ENCODE data around the gene GNAS-AS1.

GNAS-AS1 gene

DNA sequence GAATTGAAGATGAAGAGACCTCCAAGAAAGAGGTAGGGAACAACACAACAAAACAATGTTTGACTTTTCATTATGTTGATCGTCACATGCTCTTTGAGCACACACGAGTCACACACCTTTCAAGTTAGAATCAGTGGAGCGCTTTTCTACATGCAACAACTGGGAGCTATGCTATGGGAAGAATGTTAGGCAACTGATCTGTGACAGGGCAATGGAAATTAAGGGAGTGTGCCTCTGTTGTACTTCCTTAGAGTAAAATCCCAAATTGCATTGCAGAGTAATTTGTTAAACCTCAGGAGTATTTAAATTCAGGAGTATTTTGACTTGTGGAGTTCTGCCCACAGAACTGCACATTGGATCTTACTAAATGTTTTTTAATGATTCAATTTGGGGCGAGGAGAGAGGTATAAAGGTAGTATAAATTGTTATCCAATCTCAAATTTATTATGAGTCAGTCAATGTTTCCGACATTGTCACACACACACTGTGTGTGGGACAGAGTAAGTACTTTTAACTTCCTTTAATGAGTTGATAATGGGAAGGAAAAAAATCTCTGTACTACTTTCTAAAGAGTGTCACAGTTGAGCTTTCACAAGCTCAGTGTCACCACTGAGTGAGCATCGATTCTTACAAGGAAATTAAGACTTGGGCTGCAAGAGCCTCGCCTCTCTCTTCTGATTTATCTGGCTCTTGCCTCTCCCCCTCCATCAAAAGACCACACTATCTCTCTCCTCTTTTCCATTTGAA is 12.5 kb upstream of the GNAS-AS1 start:
- no peak for TF ChIP-seq SPI1 (IDR thresholded peaks at IDR 0.05; ENCODE audit: borderline replicate concordance, low read depth)
- TF ChIP-seq GABPA (IDR thresholded peaks at IDR 0.05; ENCODE audit: low read depth), result no peak
- TF ChIP-seq CTCF (IDR thresholded peaks at IDR 0.05; ENCODE audit: insufficient read depth, low read length), result no peak
- TF ChIP-seq, protein P1, sequence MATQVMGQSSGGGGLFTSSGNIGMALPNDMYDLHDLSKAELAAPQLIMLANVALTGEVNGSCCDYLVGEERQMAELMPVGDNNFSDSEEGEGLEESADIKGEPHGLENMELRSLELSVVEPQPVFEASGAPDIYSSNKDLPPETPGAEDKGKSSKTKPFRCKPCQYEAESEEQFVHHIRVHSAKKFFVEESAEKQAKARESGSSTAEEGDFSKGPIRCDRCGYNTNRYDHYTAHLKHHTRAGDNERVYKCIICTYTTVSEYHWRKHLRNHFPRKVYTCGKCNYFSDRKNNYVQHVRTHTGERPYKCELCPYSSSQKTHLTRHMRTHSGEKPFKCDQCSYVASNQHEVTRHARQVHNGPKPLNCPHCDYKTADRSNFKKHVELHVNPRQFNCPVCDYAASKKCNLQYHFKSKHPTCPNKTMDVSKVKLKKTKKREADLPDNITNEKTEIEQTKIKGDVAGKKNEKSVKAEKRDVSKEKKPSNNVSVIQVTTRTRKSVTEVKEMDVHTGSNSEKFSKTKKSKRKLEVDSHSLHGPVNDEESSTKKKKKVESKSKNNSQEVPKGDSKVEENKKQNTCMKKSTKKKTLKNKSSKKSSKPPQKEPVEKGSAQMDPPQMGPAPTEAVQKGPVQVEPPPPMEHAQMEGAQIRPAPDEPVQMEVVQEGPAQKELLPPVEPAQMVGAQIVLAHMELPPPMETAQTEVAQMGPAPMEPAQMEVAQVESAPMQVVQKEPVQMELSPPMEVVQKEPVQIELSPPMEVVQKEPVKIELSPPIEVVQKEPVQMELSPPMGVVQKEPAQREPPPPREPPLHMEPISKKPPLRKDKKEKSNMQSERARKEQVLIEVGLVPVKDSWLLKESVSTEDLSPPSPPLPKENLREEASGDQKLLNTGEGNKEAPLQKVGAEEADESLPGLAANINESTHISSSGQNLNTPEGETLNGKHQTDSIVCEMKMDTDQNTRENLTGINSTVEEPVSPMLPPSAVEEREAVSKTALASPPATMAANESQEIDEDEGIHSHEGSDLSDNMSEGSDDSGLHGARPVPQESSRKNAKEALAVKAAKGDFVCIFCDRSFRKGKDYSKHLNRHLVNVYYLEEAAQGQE (IDR thresholded peaks at IDR 0.05; ENCODE audit: insufficient replicate concordance, low read depth), result no peak
- no peak for TF ChIP-seq POLR2AphosphoS5 (IDR thresholded peaks at IDR 0.05; ENCODE audit: low read depth)
- DNase-seq (ENCODE audit: low read depth in 1 of 2, low spot score in 1 of 2), result no peak
- Histone ChIP-seq H3K27ac (replicated peaks) (no peak overlapping the region), H3K27me3 (ENCODE audit: insufficient read depth, poor library complexity, severe bottlenecking) (peaks cover 15% of the 10 kb centered on the region), H3K4me3 (replicated peaks; ENCODE audit: insufficient read depth, low read length) (no peak overlapping the region)

GRCh38 chr20:58855506-58856389 is 5.0 kb upstream of the GNAS-AS1 start:
- Histone ChIP-seq H3K27me3 (ENCODE audit: insufficient read depth, poor library complexity, severe bottlenecking) (peaks cover 39% of the 10 kb centered on the region), H3K4me3 (replicated peaks; ENCODE audit: insufficient read depth, low read length) (no peak overlapping the region), H3K27ac (replicated peaks) (no peak overlapping the region)
- TF ChIP-seq POLR2AphosphoS5 (IDR thresholded peaks at IDR 0.05; ENCODE audit: low read depth), result no peak
- TF ChIP-seq, protein P1 (IDR thresholded peaks at IDR 0.05; ENCODE audit: insufficient replicate concordance, low read depth), result no peak
- no peak for TF ChIP-seq CTCF (IDR thresholded peaks at IDR 0.05; ENCODE audit: insufficient read depth, low read length)
- TF ChIP-seq GABPA (IDR thresholded peaks at IDR 0.05; ENCODE audit: low read depth), result no peak
- TF ChIP-seq SPI1 (IDR thresholded peaks at IDR 0.05; ENCODE audit: borderline replicate concordance, low read depth), result no peak
- DNase-seq (ENCODE audit: low read depth in 1 of 2, low spot score in 1 of 2), result no peak

GRCh38 chr20:58854638-58855471 is 4.2 kb upstream of the GNAS-AS1 start:
- no peak for DNase-seq (ENCODE audit: low read depth in 1 of 2, low spot score in 1 of 2)
- TF ChIP-seq GABPA (IDR thresholded peaks at IDR 0.05; ENCODE audit: low read depth), result no peak
- TF ChIP-seq, protein P1 (IDR thresholded peaks at IDR 0.05; ENCODE audit: insufficient replicate concordance, low read depth), result no peak
- TF ChIP-seq CTCF (IDR thresholded peaks at IDR 0.05; ENCODE audit: insufficient read depth, low read length), result no peak
- no peak for TF ChIP-seq POLR2AphosphoS5 (IDR thresholded peaks at IDR 0.05; ENCODE audit: low read depth)
- TF ChIP-seq SPI1 (IDR thresholded peaks at IDR 0.05; ENCODE audit: borderline replicate concordance, low read depth), result no peak
- no peak overlapping the region for H3K4me3 ChIP-seq (replicated peaks; ENCODE audit: insufficient read depth, low read length)
- H3K27me3 ChIP-seq (ENCODE audit: insufficient read depth, poor library complexity, severe bottlenecking), result peaks cover 42% of the 10 kb centered on the region
- no peak overlapping the region for H3K27ac ChIP-seq (replicated peaks)
